SK-N-SH (cell line): ENCODE results near the gene ARG2.

Source experiments
- CHD2 ChIP-seq: fragments of 150-350 bp; IDR thresholded peaks from 2 replicates; pipeline ENCODE4 v1.6.1; 2018; ENCODE audit warnings: low read length; ENCODE audit not compliant: partially characterized antibody
- CTCF ChIP-seq: fragments of 200-600 bp; sonication (generic); IDR thresholded peaks from 2 replicates; pipeline ENCODE4 v1.6.1; 2017; ENCODE audit warnings: antibody characterized with exemption, mild to moderate bottlenecking, moderate library complexity
- MAX ChIP-seq: IDR thresholded peaks from 2 replicates; pipeline ENCODE4 v1.4.0; 2012; ENCODE audit warnings: low read depth
- RAD21 ChIP-seq: IDR thresholded peaks from 2 replicates; pipeline ENCODE4 v1.6.1; 2012; ENCODE audit warnings: mild to moderate bottlenecking, low read length
- SMC3 ChIP-seq: IDR thresholded peaks from 2 replicates; pipeline ENCODE4 v1.6.1; 2012; ENCODE audit warnings: low read depth, low read length, improper control_type of control experiment
- TEAD4 ChIP-seq: IDR thresholded peaks from 2 replicates; pipeline ENCODE4 v1.4.0; 2012; ENCODE audit warnings: mild to moderate bottlenecking, borderline replicate concordance; ENCODE audit not compliant: insufficient read depth
- USF1 ChIP-seq: IDR thresholded peaks from 2 replicates; pipeline ENCODE4 v1.4.0; 2012; ENCODE audit warnings: low read depth, borderline replicate concordance
- YY1 ChIP-seq: IDR thresholded peaks from 2 replicates; pipeline ENCODE4 v1.4.0; 2012; ENCODE audit warnings: low read depth, mild to moderate bottlenecking

- no peak for TF ChIP-seq CTCF
- no peak for TF ChIP-seq RAD21
- no peak for TF ChIP-seq MAX
- TF ChIP-seq YY1 = no peak
- no peak for TF ChIP-seq SMC3
- TF ChIP-seq TEAD4 = no peak
- no peak for TF ChIP-seq CHD2
- TF ChIP-seq USF1 = no peak
Observed at GRCh38 chr14:67579636-67580035, 40.1 kb upstream of the ARG2 start.
